ENCODE results near the gene IQSEC1. TPM values are rescaled to one million over a fixed set of nuclear protein-coding genes. Genes with fewer than 3 reads are reported as not detected.

IQSEC1 gene
- total and polyA plus RNA-seq, 2 donors (not counting 3 experiments of a cell fraction or from before 2014, with no cell fraction given), result 5.2 to 18.0 TPM

DNA sequence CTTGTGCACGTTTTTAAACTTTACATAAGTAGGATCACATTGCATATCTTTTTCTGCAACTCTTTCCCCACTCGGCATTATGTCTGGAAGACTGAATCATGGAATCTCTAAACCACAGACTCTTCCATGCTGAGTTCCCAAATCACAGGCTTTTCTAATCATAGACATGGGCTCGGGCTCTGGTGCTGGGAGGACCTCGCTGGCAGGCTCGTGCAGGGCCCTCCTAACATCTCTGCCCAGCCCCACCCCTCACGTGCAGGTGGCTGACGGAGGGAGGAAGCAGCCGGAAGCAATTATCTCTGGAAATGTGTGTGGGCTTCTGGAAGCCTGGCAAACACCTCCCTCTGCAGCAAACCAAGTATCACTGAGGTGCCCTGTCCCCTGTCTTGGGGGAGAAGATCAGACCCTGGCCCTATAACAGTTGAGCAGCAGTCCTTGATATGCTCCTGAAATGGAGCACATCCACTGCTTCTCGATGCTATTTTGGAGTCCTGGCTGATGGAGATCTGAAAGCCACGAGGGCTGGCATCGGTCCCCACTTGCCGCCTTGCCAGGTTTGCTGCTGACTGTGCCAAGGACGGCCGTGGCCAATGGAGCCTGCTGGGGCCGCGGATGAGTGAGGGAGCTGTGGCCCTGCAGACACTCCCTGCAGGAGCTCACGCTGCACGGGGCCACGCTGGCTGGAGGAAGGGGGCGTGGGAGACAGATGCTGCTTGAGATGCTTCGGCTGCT, 4.4 kb upstream of the IQSEC1 start:
- H3K9me3 ChIP-seq (replicated peaks; ENCODE audit: control insufficient read depth, insufficient read depth, low read length), result no peaks in the 10 kb centered on the region
- BruUV-seq (replicated peaks), result no TSS peak
- intact Hi-C loops (cut with micrococcal nuclease) (no loop called here), dilution Hi-C loops (cut with MboI; ENCODE audit: extremely low pct_ligation_motif_present, low sequenced_read_pairs) (loop anchor here (25.0 kb wide), 1 partner anchor 385 kb away; no protein-coding TSS in a partner anchor)
- ChIA-PET POLR2A (no interaction called here), CTCF (interaction anchor here (1.6 kb wide), 1 partner anchor 14 kb away, joined by 5 read pairs; no protein-coding TSS in a partner anchor)
- TF ChIP-seq GATA2 (IDR thresholded peaks at IDR 0.05; ENCODE audit: insufficient read depth, insufficient read length, low read depth, low read length), result no peak
- TF ChIP-seq POLR2A (IDR thresholded peaks at IDR 0.05; ENCODE audit: low read depth, low read length), result no peak
- TF ChIP-seq, protein P1, sequence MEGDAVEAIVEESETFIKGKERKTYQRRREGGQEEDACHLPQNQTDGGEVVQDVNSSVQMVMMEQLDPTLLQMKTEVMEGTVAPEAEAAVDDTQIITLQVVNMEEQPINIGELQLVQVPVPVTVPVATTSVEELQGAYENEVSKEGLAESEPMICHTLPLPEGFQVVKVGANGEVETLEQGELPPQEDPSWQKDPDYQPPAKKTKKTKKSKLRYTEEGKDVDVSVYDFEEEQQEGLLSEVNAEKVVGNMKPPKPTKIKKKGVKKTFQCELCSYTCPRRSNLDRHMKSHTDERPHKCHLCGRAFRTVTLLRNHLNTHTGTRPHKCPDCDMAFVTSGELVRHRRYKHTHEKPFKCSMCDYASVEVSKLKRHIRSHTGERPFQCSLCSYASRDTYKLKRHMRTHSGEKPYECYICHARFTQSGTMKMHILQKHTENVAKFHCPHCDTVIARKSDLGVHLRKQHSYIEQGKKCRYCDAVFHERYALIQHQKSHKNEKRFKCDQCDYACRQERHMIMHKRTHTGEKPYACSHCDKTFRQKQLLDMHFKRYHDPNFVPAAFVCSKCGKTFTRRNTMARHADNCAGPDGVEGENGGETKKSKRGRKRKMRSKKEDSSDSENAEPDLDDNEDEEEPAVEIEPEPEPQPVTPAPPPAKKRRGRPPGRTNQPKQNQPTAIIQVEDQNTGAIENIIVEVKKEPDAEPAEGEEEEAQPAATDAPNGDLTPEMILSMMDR (IDR thresholded peaks at IDR 0.05; ENCODE audit: extremely low read depth in 1 of 2, insufficient read depth in 1 of 2, low read depth in 1 of 2, low read length in 2 of 2), result no peak
- no peak for TF ChIP-seq POLR2AphosphoS5 (IDR thresholded peaks at IDR 0.05; ENCODE audit: insufficient read depth, low read depth, low read length)
- TF ChIP-seq MYC (IDR thresholded peaks at IDR 0.05; ENCODE audit: low read depth, low read length), result no peak
- no peak for TF ChIP-seq JUN (IDR thresholded peaks at IDR 0.05; ENCODE audit: borderline replicate concordance, insufficient read depth, insufficient read length, low read depth)
- no peak for TF ChIP-seq EZH2 (IDR thresholded peaks at IDR 0.05; ENCODE audit: borderline replicate concordance, low read depth, low read length, severe bottlenecking)
- H3K4me2 ChIP-seq (ENCODE audit: insufficient read depth, low read length), result no peak overlapping the region
- no peaks in the 10 kb centered on the region for H3K36me3 ChIP-seq (ENCODE audit: control insufficient read depth in 2 of 2, extremely low read depth in 1 of 2, insufficient read depth in 2 of 2, low read length in 2 of 2)
- H3K4me3 ChIP-seq (replicated peaks in 1 of 3; ENCODE audit: insufficient read depth in 1 of 3, low read depth in 1 of 3, low read length in 3 of 3), result no peak overlapping the region
- no peaks in the 10 kb centered on the region for H4K20me1 ChIP-seq (replicated peaks; ENCODE audit: control insufficient read depth, extremely low read depth, insufficient read depth, low read length)
- H3K9ac ChIP-seq (replicated peaks; ENCODE audit: extremely low read depth, insufficient read depth, low read length), result no peak overlapping the region
- no peaks in the 10 kb centered on the region for H3K9me1 ChIP-seq (replicated peaks; ENCODE audit: control insufficient read depth, extremely low read depth, insufficient read depth, low read length)
- no peak overlapping the region for H3K27ac ChIP-seq (ENCODE audit: insufficient read depth, low read depth, low read length)
- H2AFZ ChIP-seq (ENCODE audit: low read depth, low read length), result no peak overlapping the region
- FAIRE-seq (no peak), DNase-seq (ENCODE audit: low read depth, low spot score) (no peak)
- H3K4me1 ChIP-seq (ENCODE audit: control insufficient read depth, extremely low read depth, insufficient read depth, low read length), result no peaks in the 10 kb centered on the region
- H3K79me2 ChIP-seq (ENCODE audit: control insufficient read depth, insufficient read depth, low read length), result no peaks in the 10 kb centered on the region
- peaks cover 6 to 13% of the 10 kb centered on the region in 2 experiments for H3K27me3 ChIP-seq (ENCODE audit: control insufficient read depth in 2 of 2, insufficient read depth in 2 of 2, low read length in 2 of 2)
